SH-SY5Y (cell line): ENCODE measurements around the gene RMND1.

Experiments
- GATA2 ChIP-seq: IDR thresholded peaks from 2 replicates; pipeline ENCODE4 v1.6.1; 2011; ENCODE audit warnings: mild to moderate bottlenecking, low read depth, low read length
- GATA3 ChIP-seq: IDR thresholded peaks from 2 replicates; pipeline ENCODE4 v1.6.1; 2011; ENCODE audit warnings: low read depth, mild to moderate bottlenecking, low read length, moderate library complexity

- TF ChIP-seq GATA2, result no peak
- TF ChIP-seq GATA3, result no peak
These were observed 62.8 kb downstream of the RMND1 start for GRCh38 chr6:151388997-151389617.
